CD4-positive, alpha-beta T cell (primary cell): ENCODE data around the gene EGLN1. TPM values are rescaled to one million over a fixed set of nuclear protein-coding genes. Genes with fewer than 3 reads are reported as not detected.

ENCODE experiments used
- ATAC-seq: fragments of 200-7000 bp; cut with Tn5 transposase; one replicate; pipeline ENCODE4 v1.10.0; 2022; ENCODE audit warnings: mild to moderate bottlenecking; ENCODE audit not compliant: poor library complexity
- CTCF ChIA-PET: fragments of 350-600 bp; sonication (Branson Sonifier 250); formaldehyde crosslinking; loops from one replicate; lab custom pipeline; 2021; ENCODE audit warnings: antibody characterized with exemption, inconsistent platforms; lab: Charles Lee
- POLR2A ChIA-PET: fragments of 350-600 bp; sonication (Branson Sonifier 250); formaldehyde crosslinking; loops from one replicate; lab custom pipeline; 2021; ENCODE audit warnings: antibody characterized with exemption, inconsistent platforms; lab: Charles Lee
- DNase-seq, 14 experiments: peaks; one replicate each; pipeline ENCODE4 v3.0.0-alpha.2; 2013 to 2020; ENCODE audit warnings: mixed read lengths in 2 of 14
- H3K27ac ChIP-seq, 2 donors: one replicate each; pipeline versions ENCODE4 v1.5.1 to v1.7.0; 2013; ENCODE audit warnings: low read length in 2 of 2, low read depth in 1 of 2, mild to moderate bottlenecking in 1 of 2
- H3K27me3 ChIP-seq, 2 experiments: 1 replicate in 1 of 2; 2 replicates in 1 of 2; pipeline versions ENCODE4 v1.6.1 to v1.7.0; 2013; ENCODE audit warnings: low read length in 2 of 2, control low read depth in 1 of 2, mild to moderate bottlenecking in 1 of 2, moderate library complexity in 1 of 2; ENCODE audit not compliant: insufficient read depth in 2 of 2, control insufficient read depth in 1 of 2
- H3K36me3 ChIP-seq: one replicate; pipeline ENCODE4 v1.6.1; 2013; ENCODE audit warnings: low read length, control low read depth; ENCODE audit not compliant: insufficient read depth
- H3K4me1 ChIP-seq: one replicate; pipeline ENCODE4 v1.6.1; 2013; ENCODE audit warnings: low read length, control low read depth; ENCODE audit not compliant: insufficient read depth
- H3K4me3 ChIP-seq: one replicate; pipeline ENCODE4 v1.5.1; 2013; ENCODE audit warnings: mild to moderate bottlenecking, low read length, moderate library complexity
- H3K9me3 ChIP-seq, 2 experiments: 1 replicate in 1 of 2; 2 replicates in 1 of 2; pipeline versions ENCODE4 v1.6.1 to v1.7.0; 2013; ENCODE audit warnings: low read length in 2 of 2, mild to moderate bottlenecking in 2 of 2, control low read depth in 1 of 2, moderate library complexity in 1 of 2; ENCODE audit not compliant: control insufficient read depth in 1 of 2, insufficient read depth in 1 of 2
- H3K27ac Mint-ChIP-seq: one replicate; pipeline ENCODE4 v1.8.0; 2020; ENCODE audit warnings: mixed read lengths
- H3K27me3 Mint-ChIP-seq: one replicate; pipeline ENCODE4 v1.8.0; 2021; ENCODE audit warnings: mixed read lengths
- H3K36me3 Mint-ChIP-seq: one replicate; pipeline ENCODE4 v1.8.0; 2021; ENCODE audit warnings: low read depth, mixed read lengths
- H3K4me1 Mint-ChIP-seq: one replicate; pipeline ENCODE4 v1.8.0; 2021; ENCODE audit warnings: low read depth, mixed read lengths
- H3K4me3 Mint-ChIP-seq: one replicate; pipeline ENCODE4 v1.8.0; 2020; ENCODE audit warnings: mild to moderate bottlenecking, mixed read lengths
- H3K9me3 Mint-ChIP-seq: one replicate; pipeline ENCODE4 v1.8.0; 2020; ENCODE audit warnings: mixed read lengths
- CTCF ChIP-seq: fragments of 200-600 bp; IDR thresholded peaks from one replicate; pipeline ENCODE4 v1.8.0; 2022; ENCODE audit warnings: antibody characterized with exemption, mild to moderate bottlenecking
- intact Hi-C, 2 experiments: fragments of 100-400 bp; cut with DNase I in 1 of 2; cut with micrococcal nuclease in 1 of 2; formaldehyde crosslinking; loops; one replicate each; pipeline versions ENCODE4 v1.15.1 to v1.9.0; 2023 to 2025; cut with DNase I, micrococcal nuclease
- total RNA-seq, 174 experiments: library from RNA in 2 of 174; stranded (reverse) in 2 of 174; gene quantifications; one replicate each; pipeline ENCODE4 v1.2.3 and lab custom pipeline; 2021 to 2026

The EGLN1 gene
- total RNA-seq, 2 experiments from 2014 or later, result 8.2 to 9.4 TPM

DNA sequence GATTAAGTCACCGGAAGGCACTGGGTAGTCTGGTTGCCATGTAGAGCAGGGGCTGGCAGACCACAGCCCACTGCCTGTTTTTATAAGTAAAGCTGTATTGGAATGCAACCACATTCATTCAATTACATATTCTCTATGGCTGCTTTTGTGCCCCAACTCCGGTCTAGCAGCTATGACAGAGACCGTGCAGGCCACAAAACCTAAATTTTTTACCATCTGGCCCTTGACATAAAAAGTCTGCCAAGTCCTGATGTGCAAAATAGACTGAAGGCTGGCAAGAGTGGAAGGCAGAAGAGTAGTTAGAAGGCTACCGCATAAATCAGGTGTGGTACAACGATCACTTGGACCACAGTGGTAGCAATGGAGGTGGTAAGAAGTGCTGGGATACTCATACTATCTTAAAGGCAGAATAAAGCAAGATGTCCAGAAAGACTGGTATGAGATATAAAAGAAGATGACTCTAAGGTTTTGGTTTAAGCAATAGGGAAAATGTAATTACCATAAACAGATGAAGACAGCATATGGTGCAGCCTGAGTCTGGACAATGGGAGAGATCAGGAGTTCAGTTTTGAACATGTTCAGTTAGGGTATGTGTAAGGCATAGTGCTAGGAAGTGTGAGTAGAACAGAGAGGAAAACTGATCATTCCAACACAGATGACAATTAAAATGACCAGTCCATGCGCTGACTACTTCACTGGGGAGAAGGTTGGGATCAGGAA, 37.2 kb downstream of the EGLN1 start:
- Mint-ChIP-seq H3K4me3 (no peak overlapping the region), H3K27me3 (no peaks in the 10 kb centered on the region), H3K4me1 (peaks cover 44% of the 10 kb centered on the region), H3K9me3 (no peaks in the 10 kb centered on the region), H3K27ac (no peak overlapping the region), H3K36me3 (no peaks in the 10 kb centered on the region)
- Histone ChIP-seq H3K9me3 (no peaks in the 10 kb centered on the region), H3K27ac (no peak overlapping the region), H3K4me3 (no peak overlapping the region), H3K27me3 (no peaks in the 10 kb centered on the region), H3K4me1 (peaks cover 4% of the 10 kb centered on the region), H3K36me3 (no peaks in the 10 kb centered on the region)
- no peak for DNase-seq
- no peak for ATAC-seq
- intact Hi-C loops, result no loop called here
- no peak for TF ChIP-seq CTCF
- ChIA-PET CTCF (no interaction called here), POLR2A (no interaction called here)

GRCh38 chr1:231383159-231383860, 38.8 kb downstream of the EGLN1 start:
- Histone ChIP-seq H3K36me3 (no peaks in the 10 kb centered on the region), H3K4me3 (no peak overlapping the region), H3K9me3 (no peaks in the 10 kb centered on the region), H3K27ac (no peak overlapping the region), H3K4me1 (peaks cover 4% of the 10 kb centered on the region), H3K27me3 (no peaks in the 10 kb centered on the region)
- ChIA-PET POLR2A (no interaction called here), CTCF (interaction anchor here (0.7 kb wide), 2 partner anchors 118 to 215 kb away, joined by 3 to 6 read pairs; no protein-coding TSS in a partner anchor)
- ATAC-seq (no peak), DNase-seq (peak in 2 of 14 experiments; percentile 41 to 47)
- H3K4me1 Mint-ChIP-seq, result peaks cover 50% of the 10 kb centered on the region
- no peak overlapping the region for H3K4me3 Mint-ChIP-seq
- no peaks in the 10 kb centered on the region for H3K36me3 Mint-ChIP-seq
- intact Hi-C loops, result no loop called here
- no peaks in the 10 kb centered on the region for H3K27me3 Mint-ChIP-seq
- H3K9me3 Mint-ChIP-seq, result no peaks in the 10 kb centered on the region
- no peak for TF ChIP-seq CTCF
- H3K27ac Mint-ChIP-seq, result no peak overlapping the region

DNA sequence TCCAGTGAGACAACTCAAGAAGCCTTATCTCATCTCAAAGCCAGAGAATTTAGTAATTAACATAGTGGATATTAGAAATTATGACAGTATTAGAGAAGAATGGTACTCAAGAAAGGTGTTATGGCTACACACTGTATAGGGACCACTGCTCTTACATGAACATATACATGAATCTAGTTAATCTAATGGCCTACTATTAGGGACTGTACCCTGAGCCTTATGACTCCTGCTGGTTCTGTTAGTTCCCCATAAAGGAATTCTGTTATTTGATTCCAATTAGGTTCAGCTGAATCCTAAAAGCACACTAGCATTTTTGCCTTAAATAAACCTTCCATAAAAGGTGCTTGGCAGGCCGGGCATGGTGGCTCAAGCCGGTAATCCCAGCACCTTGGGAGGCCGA, 39.7 kb downstream of the EGLN1 start:
- H3K9me3 Mint-ChIP-seq, result no peaks in the 10 kb centered on the region
- intact Hi-C loops, result no loop called here
- H3K36me3 ChIP-seq, result no peaks in the 10 kb centered on the region
- no peak for TF ChIP-seq CTCF
- ATAC-seq (no peak), DNase-seq (no peak)
- ChIA-PET CTCF (interaction anchor here (0.6 to 1.9 kb wide), 3 partner anchors 11 to 117 kb away, joined by 3 to 6 read pairs (median 3); no protein-coding TSS in a partner anchor), POLR2A (interaction anchor here (0.9 kb wide), 1 partner anchor 38 kb away, joined by 4 read pairs; no protein-coding TSS in a partner anchor)
- H3K9me3 ChIP-seq, result no peaks in the 10 kb centered on the region
- no peak overlapping the region for H3K27ac Mint-ChIP-seq
- H3K4me1 Mint-ChIP-seq, result peaks cover 51% of the 10 kb centered on the region
- H3K27me3 Mint-ChIP-seq, result no peaks in the 10 kb centered on the region
- H3K27me3 ChIP-seq, result no peaks in the 10 kb centered on the region
- no peak overlapping the region for H3K27ac ChIP-seq
- no peaks in the 10 kb centered on the region for H3K36me3 Mint-ChIP-seq
- H3K4me1 ChIP-seq, result peaks cover 6% of the 10 kb centered on the region
- H3K4me3 Mint-ChIP-seq, result no peak overlapping the region
- H3K4me3 ChIP-seq, result no peak overlapping the region
